Common myeloid progenitor, CD34-positive (primary cell): Measurements from ENCODE around the gene DNAH17.

Source experiments
- CTCF ChIA-PET: fragments of 350-600 bp; sonication (Branson Sonifier 250); formaldehyde crosslinking; loops from one replicate; lab custom pipeline; 2021; ENCODE audit warnings: antibody characterized with exemption; lab: Charles Lee
- POLR2A ChIA-PET: fragments of 350-600 bp; sonication (Branson Sonifier 250); formaldehyde crosslinking; loops from one replicate; lab custom pipeline; 2021; ENCODE audit warnings: antibody characterized with exemption; lab: Charles Lee
- DNase-seq, 3 donors: peaks; one replicate each; pipeline versions ENCODE4 v3.0.0 to v3.0.0-alpha.2; 2013
- H3K27ac ChIP-seq, 2 experiments: 1 replicate in 1 of 2; 2 replicates in 1 of 2; pipeline ENCODE4 v1.7.0; 2013; ENCODE audit warnings: inconsistent platforms in 2 of 2, low read length in 2 of 2, mild to moderate bottlenecking in 2 of 2, low read depth in 1 of 2, moderate library complexity in 1 of 2; ENCODE audit not compliant: severe bottlenecking in 2 of 2, insufficient read depth in 1 of 2, poor library complexity in 1 of 2
- H3K27me3 ChIP-seq, 5 experiments: replicated peaks in 2 of 5; 1 replicate in 3 of 5; 2 replicates in 2 of 5; pipeline versions ENCODE4 v1.6.1 to v1.7.0; 2013; ENCODE audit warnings: low read length in 4 of 5, mild to moderate bottlenecking in 2 of 5, moderate library complexity in 2 of 5, inconsistent platforms in 1 of 5; ENCODE audit not compliant: insufficient read depth in 5 of 5, control insufficient read depth in 4 of 5
- H3K36me3 ChIP-seq, 4 experiments: 1 replicate in 2 of 4; 2 replicates in 2 of 4; pipeline versions ENCODE4 v1.6.1 to v1.7.0; 2013; ENCODE audit warnings: low read length in 3 of 4, control low read depth in 1 of 4, mild to moderate bottlenecking in 1 of 4; ENCODE audit not compliant: control insufficient read depth in 4 of 4, insufficient read depth in 4 of 4
- H3K4me1 ChIP-seq, 4 experiments: 1 replicate in 3 of 4; 2 replicates in 1 of 4; pipeline versions ENCODE4 v1.6.1 to v1.7.1; 2013; ENCODE audit warnings: low read length in 3 of 4, mild to moderate bottlenecking in 3 of 4, control low read depth in 1 of 4, inconsistent platforms in 1 of 4, moderate library complexity in 1 of 4; ENCODE audit not compliant: control insufficient read depth in 4 of 4, insufficient read depth in 4 of 4; ENCODE audit errors: control extremely low read depth in 1 of 4
- H3K4me3 ChIP-seq, 7 experiments: 1 replicate in 4 of 7; 2 replicates in 3 of 7; pipeline versions ENCODE4 v1.5.1 to v1.7.0; 2013; ENCODE audit warnings: mild to moderate bottlenecking in 7 of 7, low read length in 6 of 7, moderate library complexity in 6 of 7, inconsistent platforms in 2 of 7, low read depth in 2 of 7, control low read depth in 1 of 7; ENCODE audit not compliant: insufficient read depth in 4 of 7, control insufficient read depth in 1 of 7; ENCODE audit errors: extremely low read depth in 1 of 7
- H3K9me3 ChIP-seq, 5 experiments: 1 replicate in 4 of 5; 2 replicates in 1 of 5; pipeline versions ENCODE4 v1.6.1 to v1.7.1; 2013; ENCODE audit warnings: low read length in 4 of 5, mild to moderate bottlenecking in 2 of 5, inconsistent platforms in 1 of 5, low read depth in 1 of 5, moderate library complexity in 1 of 5; ENCODE audit not compliant: control insufficient read depth in 4 of 5, insufficient read depth in 2 of 5; ENCODE audit errors: control extremely low read depth in 1 of 5
- WGBS: methylation state at CpG from one replicate; pipeline ENCODE4 v1.1.5; 2013; ENCODE audit not compliant: insufficient coverage; 5-methylcytosine and 5-hydroxymethylcytosine counted together

The DNAH17 gene

GRCh38 chr17:78525511-78526160, 51.6 kb downstream of the DNAH17 start:
- H3K9me3 ChIP-seq = no peaks in the 10 kb centered on the region
- H3K27ac ChIP-seq = no peak overlapping the region
- no peaks in the 10 kb centered on the region for H3K36me3 ChIP-seq
- no peaks in the 10 kb centered on the region for H3K4me1 ChIP-seq
- no peak for DNase-seq
- ChIA-PET CTCF (no interaction called here), POLR2A (no interaction called here)
- no peak overlapping the region for H3K4me3 ChIP-seq
- peaks cover 0 to 2% (median 0%) of the 10 kb centered on the region in 5 experiments for H3K27me3 ChIP-seq
- 94% methylated on average over 16 of the region's 17 CpGs for WGBS

GRCh38 chr17:78524870-78525510, 52.2 kb downstream of the DNAH17 start:
- Histone ChIP-seq H3K4me1 (no peaks in the 10 kb centered on the region), H3K4me3 (no peak overlapping the region), H3K27me3 (peaks cover 0 to 2% (median 0%) of the 10 kb centered on the region in 5 experiments), H3K27ac (no peak overlapping the region), H3K9me3 (no peaks in the 10 kb centered on the region), H3K36me3 (no peaks in the 10 kb centered on the region)
- POLR2A ChIA-PET = no interaction called here
- CTCF ChIA-PET = no interaction called here
- WGBS = 98% methylated on average over 17 of the region's 23 CpGs
- no peak for DNase-seq

- 99% methylated on average over 9 of the region's 17 CpGs for WGBS
- no peak overlapping the region for H3K27ac ChIP-seq
- H3K4me1 ChIP-seq = no peaks in the 10 kb centered on the region
- POLR2A ChIA-PET = no interaction called here
- H3K9me3 ChIP-seq = no peaks in the 10 kb centered on the region
- H3K4me3 ChIP-seq = no peak overlapping the region
- H3K27me3 ChIP-seq = peaks cover 0 to 2% (median 0%) of the 10 kb centered on the region in 5 experiments
- CTCF ChIA-PET = no interaction called here
- H3K36me3 ChIP-seq = no peaks in the 10 kb centered on the region
- no peak for DNase-seq
Measured at GRCh38 chr17:78523934-78524655, 53.1 kb downstream of the DNAH17 start.

GRCh38 chr17:78522031-78522809, 55.0 kb downstream of the DNAH17 start:
- WGBS = 98% methylated on average over 15 of the region's 16 CpGs
- Histone ChIP-seq H3K27ac (no peak overlapping the region), H3K27me3 (peaks cover 0 to 2% (median 0%) of the 10 kb centered on the region in 5 experiments), H3K9me3 (no peaks in the 10 kb centered on the region), H3K36me3 (no peaks in the 10 kb centered on the region), H3K4me3 (no peak overlapping the region), H3K4me1 (no peaks in the 10 kb centered on the region)
- DNase-seq = no peak
- ChIA-PET CTCF (no interaction called here), POLR2A (no interaction called here)

GRCh38 chr17:78517421-78517820, 59.8 kb downstream of the DNAH17 start:
- POLR2A ChIA-PET = no interaction called here
- 100% methylated on average over 2 of the region's 2 CpGs for WGBS
- H3K9me3 ChIP-seq = no peaks in the 10 kb centered on the region

GRCh38 chr17:78515480-78515879, 61.7 kb downstream of the DNAH17 start:
- H3K27me3 ChIP-seq = no peaks in the 10 kb centered on the region
- no peak overlapping the region for H3K27ac ChIP-seq
- peaks cover 0 to 6% (median 0%) of the 10 kb centered on the region in 5 experiments for H3K9me3 ChIP-seq
- WGBS = 86% methylated on average over 2 of the region's 4 CpGs
- H3K4me3 ChIP-seq = no peak overlapping the region
- DNase-seq = no peak
- CTCF ChIA-PET = no interaction called here
- POLR2A ChIA-PET = interaction anchor here (0.6 kb wide), 1 partner anchor 289 kb away, joined by 3 read pairs; no protein-coding TSS in a partner anchor
- peaks cover 0 to 2% (median 0%) of the 10 kb centered on the region in 4 experiments for H3K4me1 ChIP-seq
- H3K36me3 ChIP-seq = no peaks in the 10 kb centered on the region

More at GRCh38 chr17:78517421-78517820, 59.8 kb downstream of the DNAH17 start:
- no peaks in the 10 kb centered on the region for H3K36me3 ChIP-seq
- no peak overlapping the region for H3K27ac ChIP-seq
- no peaks in the 10 kb centered on the region for H3K4me1 ChIP-seq
- H3K27me3 ChIP-seq = peaks cover 0 to 2% (median 0%) of the 10 kb centered on the region in 5 experiments
- CTCF ChIA-PET = no interaction called here
- no peak for DNase-seq
- H3K4me3 ChIP-seq = no peak overlapping the region
